RPMI7951 (cell line): ENCODE measurements around the gene ARFRP1. TPM values are rescaled to one million over a fixed set of nuclear protein-coding genes. Genes with fewer than 3 reads are reported as not detected.
"Not testable (repeated sequence)": the region's sequence is repeated elsewhere in the genome, so short reads cannot be mapped to it uniquely, and the experiment has no call there.

Experiments used
- DNase-seq: peaks from one replicate; pipeline ENCODE4 v3.0.0-alpha.2; 2012; ENCODE audit warnings: low read depth
- total RNA-seq: library from RNA; depleted of rRNA; stranded (reverse); fragments of >200 nt; shearing (Covaris generic); gene quantifications from 2 replicates; pipeline ENCODE4 v1.2.3, GENCODE V29; 2014

Gene ARFRP1
- total RNA-seq, 1 experiment from 2014 or later: 38.8 TPM

DNA sequence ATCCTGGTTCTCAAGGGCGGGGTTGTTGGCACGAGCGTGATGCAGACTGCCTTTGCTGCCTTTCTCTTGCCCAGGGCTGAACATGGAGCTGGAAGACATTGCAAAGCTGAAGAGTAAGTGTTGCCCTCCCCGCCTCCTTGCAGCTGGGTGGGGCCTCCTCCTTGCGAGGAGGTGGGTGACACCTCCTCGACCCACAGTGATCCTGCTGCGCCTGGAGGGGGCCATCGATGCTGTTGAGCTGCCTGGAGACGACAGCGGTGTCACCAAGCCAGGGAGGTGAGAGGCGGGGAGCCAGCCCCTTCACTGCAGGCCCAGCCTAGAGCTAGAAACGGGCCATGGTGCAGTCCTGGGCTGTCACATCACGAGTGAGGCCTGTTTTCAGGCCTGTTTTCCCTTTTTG is 29.7 kb downstream of the ARFRP1 start:
- no peak for DNase-seq

DNA sequence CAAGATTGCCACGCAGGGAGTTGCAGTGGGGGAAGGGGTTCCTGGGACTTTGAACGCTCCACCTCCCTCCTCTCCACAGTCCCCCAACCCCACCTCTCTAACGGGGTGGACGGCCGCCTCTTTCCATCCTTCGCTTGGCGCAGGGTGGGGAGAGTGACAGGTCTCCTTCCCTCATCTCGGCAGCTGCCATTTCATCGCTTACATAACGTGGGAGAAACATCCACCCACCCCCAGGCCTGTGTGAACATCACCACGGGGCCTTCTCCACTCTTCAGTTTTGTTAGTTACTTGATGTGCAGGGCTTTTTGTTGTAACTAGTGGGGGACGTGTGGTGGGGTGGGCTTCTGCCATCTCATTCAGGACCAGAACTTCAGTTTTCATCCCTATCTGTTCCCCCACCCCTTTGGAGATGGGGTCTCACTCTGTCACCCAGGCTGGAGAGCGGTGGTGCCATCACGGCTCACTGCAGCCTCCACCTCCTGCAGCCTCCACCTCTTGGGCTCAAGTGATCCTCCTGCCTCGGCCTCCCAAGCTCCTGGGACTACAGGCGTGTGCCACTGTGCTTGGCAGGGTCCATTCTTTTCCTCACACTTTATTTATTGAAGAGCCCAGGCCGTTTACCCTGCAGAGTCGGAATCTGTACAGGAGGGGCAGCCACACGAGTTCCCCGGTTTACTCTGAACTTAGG is 32.0 kb downstream of the ARFRP1 start:
- no peak for DNase-seq

DNA sequence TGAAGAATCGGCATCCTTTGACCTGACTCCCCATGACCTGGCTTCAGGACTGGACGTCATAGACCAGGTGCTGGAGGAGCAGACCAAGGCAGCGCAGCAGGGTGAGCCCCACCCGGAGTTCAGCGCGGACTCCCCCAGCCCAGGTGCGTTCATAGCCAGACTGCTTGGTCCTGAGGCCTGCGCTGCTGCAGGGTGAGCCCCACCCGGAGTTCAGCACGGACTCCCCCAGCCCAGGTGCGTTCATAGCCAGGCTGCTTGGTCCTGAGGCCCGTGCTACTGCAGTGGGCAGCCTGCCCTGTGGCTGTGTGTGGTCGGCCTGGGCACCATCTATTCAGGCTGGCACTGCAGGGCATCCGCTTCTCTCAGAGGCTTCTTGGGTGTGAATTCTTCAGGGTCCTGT is 33.8 kb downstream of the ARFRP1 start:
- no peak for DNase-seq

DNA sequence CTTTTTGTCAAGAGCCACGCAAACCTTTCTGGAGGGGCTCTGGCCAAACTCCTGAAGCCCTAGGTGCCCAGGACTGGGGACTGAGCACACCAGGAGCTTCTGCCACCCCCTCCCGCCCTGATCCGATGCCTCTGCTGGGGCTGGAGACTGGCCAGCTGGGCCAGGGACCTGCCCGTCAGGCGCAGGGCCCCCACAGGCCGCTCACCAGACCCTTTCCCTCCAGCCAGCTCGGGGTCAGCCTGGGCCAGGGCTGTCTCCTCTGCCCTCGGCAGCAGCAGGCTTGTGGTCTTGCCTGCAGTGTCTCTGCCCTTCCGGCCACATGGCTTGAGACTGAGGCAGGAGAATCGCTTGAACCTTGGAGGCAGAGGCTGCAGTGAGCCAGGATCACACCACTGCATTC is 35.1 kb downstream of the ARFRP1 start:
- no peak for DNase-seq

DNA sequence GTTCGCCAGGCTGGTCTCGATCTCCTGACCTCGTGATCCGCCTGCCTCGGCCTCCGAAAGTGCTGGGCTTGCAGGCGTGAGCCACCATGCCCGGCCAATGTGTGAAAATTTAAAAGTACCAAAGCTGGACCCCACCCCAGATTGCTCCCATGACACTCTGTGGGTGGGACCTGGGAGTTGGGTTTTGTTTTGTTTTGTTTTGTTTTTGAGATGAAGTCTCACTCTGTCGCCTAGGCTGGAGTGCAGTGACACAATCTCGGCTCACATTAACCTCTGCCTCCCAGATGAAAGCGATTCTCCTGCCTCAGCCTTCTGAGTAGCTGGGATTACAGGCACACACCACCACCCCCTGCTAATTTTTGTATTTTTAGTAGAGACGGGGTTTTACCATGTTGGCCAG is 36.1 kb downstream of the ARFRP1 start:
- not testable (repeated sequence) for DNase-seq

DNA sequence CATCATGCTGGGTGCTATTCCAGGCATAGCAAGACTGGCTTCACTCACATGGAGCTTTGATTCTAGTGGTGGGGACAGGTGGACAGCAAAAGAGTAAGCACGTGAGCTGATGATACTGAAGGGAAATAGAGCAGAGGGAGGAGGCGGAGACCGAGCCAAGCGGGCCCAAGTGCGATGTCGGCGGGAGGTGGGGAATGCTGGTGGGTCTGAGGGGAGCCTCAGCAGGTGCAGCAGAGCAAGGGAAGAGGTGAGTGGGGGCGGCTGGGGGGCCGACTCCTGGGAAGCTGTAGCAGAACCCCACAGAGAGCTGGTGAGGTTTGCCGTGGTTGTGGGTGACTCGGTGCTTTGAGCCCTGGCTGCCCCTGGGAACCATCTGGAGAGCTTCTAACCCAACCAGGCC is 39.4 kb downstream of the ARFRP1 start:
- DNase-seq: no peak

DNA sequence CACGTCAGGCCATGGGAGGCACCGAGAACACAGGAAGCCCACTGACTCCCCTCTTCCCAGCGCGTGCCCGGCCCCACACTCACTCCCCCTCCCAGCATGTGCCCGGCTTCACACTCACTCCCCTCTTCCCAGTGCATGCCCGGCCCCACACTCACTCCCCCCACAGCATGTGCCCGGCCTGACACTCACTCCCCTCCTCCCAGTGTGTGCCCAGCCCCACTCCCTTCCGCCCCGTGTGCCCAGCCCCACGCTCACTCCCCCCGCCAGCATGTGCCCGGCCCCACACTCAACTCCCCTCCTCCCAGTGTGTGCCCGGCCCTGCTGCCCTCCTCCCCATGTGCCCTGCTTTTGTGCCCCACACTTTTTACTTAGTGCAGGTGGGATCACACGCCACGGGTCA is 39.9 kb downstream of the ARFRP1 start:
- DNase-seq: no peak

DNA sequence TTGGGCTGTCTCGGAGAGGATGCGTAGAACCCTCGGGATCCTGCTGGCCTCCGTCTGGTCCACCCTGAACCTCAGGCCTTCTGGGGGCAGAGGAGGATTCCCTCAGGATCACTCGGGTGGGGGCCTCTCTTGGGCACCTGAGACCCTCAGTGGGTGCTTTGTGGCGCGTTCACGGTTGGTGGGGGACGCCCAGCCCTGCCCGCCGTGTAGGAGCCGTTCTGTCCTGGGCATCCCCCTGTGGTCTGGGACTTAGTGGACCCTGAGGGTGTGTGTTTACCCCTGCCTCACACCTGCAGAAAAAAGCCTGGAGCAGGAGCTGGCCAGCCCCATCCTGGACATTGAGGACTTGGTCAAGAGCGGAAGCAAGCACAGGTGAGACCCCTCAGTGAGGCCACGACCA is 42.1 kb downstream of the ARFRP1 start:
- DNase-seq: no peak

DNA sequence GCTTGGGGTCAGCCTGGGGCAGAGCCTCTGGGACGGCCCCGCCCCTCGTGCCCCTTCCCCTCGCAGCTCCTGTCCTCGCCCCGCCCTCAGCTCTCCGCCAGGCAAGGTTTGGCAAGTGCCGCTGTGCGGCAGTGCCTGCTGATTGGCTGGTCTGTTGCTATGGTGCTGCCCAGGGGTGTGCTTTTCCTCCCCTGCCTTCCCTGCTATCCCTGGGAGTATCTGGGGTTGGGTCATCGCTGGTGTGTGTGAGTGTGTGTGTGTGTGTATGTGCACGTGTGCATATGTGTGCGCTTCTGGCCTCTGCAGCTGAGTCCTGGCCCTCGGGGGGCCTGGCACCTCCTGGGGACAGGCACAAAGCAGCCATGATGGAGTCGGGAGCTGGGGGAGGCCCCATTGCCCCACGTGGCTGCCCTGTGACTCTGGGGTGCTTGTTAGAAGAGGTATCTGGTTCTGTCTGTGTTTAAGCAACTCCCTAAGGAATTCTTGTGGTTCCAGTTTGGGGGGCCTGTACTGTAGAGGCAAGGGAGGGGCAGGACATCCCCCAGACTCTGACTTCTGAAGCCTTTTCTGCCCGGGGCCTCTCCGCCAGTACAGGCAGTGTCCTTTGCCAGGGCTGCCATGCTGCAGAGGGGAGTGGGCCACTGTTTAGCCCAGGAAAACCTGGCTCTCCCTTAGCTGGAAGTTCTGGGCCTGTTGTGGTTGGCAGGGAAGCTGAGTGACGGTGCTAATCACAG is 42.7 kb downstream of the ARFRP1 start:
- DNase-seq: no peak

DNA sequence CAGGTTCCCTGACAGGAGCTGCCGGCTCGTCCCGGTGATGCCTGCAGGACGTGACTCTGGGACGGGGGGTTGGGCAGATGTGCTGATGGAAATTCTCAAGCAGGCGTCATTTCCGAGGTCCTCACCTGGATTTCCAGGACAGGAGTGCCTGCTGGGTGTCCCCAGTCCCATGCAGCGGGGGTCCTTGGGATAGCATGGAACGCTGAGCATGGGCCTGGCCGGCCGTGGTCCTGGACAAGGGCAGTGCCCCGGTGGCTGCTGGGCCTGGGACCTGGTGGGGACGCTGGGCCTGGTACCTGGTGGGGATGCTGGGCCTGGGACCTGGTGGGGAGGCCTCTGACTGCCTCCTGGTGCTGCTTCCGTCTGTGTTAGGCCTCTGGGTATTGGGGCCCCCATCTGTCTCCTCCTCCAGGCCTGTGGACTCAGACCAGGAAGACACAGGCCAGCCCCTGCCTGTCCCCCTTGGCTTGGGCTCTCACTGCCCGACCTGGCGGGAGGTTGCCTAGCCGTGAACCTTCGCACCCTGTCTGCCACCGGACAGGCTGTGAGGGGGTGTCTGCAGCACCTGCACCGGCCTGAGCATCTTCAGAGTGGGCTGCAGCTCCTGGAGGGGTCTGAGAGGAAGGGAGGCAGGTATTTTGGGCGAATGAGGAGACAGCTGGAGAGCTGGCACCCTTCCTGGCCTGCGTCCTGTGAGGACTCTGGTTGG is 43.5 kb downstream of the ARFRP1 start:
- DNase-seq: no peak

DNA sequence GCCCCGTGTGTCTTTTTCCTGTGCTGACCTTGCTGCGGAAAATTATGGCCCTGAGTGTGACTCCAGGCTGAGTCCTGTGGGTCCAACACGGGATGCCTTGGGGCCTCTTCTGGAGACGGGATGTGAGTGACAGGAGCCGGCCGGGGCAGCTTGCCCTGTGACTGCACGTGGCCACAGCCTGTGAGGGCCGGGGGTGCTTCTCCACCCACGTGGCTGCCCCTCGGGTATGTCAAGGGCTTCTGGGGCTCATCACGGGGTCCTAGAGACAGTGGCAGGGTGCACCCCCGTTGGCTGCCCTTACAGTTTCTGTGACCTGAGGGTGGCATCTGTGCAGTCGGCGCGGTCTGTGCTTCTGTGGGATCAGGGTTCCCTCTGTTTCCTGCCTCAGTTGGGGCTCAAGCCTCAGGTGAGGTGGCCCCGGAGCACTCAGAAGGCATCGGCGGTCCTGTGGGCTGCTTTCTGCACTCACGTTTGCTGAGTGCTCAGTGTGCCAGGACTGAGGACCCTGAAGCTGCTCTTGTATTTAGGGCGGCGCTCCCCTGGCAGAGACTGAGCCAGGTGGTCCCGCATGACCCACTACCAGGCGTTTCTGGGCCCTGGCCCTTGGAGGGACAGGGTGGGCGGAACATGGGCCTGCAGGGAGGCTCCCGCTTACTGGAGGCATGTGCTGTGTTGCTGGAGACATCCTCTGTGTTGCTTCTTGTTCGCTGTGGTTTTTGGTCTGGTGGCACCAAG is 44.3 kb downstream of the ARFRP1 start:
- DNase-seq: no peak

DNA sequence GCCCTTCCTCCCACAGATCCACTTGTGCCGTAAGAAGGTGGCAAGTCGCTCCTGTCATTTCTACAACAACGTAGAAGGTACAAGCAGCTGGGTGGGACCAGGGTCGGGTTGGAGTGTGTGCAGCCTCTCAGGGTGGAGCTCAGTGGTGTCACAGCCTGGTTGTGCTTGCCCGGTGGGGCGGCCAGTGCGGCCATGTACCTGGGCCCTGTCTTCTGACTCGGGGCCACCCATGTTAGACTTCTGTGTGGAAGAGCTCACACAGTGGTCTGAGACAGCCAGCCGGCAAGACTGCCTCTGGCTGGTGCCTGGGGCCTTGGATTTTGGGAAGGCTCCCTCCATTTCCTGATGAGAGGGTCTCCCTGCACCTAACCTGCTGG is 45.0 kb downstream of the ARFRP1 start:
- no peak for DNase-seq

DNA sequence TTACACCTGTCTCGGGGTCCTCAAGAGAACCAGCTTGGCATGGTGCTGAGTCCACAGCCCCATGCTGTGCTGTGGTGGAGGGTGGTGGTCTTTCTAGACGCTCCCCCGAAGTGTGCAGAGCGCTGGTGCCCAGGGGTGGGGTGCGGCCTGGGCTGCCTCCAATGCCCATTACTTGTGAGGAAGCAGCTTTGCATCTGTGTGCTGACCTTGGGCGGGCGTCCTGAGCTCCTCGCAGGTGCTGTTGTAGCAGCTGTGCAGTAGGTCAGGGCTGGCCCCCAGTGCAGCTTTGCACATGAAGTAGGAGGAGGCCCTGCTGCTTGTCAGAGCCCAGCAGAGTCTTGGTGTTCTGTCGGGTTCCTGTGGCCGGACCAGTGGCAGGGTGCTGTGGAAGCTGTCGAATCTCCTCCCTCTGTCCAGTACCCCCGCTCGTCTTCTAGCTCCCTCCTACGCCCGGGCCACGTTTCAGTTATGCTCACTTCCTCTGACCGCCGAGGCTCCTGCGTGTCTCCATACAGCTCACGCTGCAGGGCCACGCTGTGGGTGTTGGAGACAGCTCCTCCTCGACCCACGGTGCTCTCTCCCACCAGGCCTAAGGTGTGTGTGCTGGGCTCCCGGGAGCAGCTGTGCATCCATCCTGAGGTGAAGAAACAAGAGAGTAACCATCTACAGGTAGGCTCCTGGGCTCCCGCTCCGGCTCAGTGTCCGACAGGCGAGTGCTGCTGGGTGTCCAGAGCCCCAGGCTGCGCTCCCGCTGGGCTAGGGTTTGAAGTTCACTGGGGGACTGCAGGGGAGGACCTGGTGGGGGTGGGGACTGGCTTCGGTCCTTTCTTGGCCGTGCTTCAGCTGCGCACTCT is 45.6 kb downstream of the ARFRP1 start:
- no peak for DNase-seq

DNA sequence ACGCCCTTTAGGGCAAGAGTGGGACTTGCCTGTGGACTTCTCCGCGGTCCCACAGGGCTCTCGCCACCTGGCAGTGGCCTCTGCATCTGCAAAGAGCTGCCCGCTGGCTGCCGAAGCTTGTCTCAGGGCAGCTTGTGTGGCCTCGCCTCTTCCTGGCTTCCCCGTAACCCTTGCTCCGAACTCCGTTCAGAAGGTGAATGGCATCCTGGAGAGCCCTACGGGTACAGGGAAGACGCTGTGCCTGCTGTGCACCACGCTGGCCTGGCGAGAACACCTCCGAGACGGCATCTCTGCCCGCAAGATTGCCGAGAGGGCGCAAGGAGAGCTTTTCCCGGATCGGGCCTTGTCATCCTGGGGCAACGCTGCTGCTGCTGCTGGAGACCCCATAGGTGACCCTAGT is 46.7 kb downstream of the ARFRP1 start:
- DNase-seq: no peak

DNA sequence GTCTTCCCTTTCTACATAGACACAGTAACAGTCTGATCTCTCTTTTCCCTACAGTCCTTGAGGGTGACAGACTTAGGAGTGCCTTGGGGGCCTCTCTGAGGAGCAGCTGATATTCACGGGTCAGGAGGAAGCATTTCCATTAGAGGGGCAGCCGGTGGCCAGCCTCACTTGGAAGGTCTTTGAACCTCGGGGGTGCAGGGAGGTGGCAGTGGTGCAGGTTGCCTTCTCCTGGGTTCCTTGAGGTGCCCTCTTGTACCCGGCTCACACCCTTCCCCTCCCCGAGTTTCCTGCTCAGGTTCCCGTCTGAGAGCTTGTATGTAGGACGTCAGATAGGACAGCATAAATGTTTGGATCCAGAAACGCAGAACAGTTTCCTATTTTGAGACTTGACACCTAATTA is 47.2 kb downstream of the ARFRP1 start:
- no peak for DNase-seq

DNA sequence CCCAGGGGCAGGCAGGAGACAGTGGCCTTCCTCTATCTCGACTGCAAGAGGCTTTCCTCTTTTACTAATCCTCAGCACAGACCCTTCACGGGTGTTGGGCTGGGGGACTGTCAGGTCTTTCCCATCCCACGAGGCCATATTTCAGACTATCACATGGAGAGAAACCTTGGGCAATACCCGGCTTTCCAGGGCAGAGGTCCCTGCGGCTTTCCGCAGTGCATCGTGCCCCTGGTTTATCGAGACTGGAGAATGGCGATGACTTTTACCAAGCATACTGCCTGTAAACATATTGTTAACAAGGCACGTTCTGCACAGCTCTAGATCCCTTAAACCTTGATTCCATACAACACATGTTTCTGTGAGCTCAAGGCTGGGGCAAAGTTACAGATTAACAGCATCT is 47.6 kb downstream of the ARFRP1 start:
- not testable (repeated sequence) for DNase-seq

DNA sequence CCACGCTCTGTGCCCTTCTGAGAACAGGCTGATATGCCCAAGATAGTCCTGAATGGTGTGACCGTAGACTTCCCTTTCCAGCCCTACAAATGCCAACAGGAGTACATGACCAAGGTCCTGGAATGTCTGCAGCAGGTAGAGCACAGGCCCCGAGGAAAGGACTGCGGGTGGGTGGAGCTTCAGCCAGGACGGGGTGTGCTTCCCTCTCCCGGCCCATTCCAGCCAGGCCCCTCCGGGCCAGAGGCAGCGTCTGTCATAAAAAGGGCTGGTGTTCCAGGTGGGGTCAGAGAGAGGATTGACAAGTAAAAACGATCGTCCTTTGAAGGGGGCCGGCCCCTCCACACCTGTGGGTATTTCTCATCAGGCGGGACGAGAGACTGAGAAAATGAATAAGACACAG is 48.4 kb downstream of the ARFRP1 start:
- DNase-seq: no peak

DNA sequence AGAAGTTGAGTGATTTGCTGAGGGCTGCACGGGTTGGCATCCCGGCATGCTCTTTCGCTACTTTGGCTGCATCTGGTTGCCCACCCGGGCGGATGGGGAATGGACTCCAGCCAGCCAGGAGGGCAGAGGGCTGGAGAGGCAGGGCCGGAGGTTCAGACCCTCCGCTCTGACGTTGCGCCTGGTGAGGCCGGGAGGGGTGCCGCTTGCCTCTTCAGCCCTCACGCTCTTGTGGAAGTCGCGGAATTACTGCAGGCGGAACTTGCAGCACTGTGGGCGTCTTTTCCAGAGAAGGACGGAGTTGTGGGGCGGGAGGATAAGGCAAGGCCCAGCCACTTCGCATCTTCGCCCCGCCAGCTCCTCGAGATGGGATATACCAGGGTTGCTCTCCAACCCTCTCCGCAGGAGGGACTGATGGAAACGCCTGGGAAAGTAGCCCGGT is 49.0 kb downstream of the ARFRP1 start:
- DNase-seq: peak; percentile 55

DNA sequence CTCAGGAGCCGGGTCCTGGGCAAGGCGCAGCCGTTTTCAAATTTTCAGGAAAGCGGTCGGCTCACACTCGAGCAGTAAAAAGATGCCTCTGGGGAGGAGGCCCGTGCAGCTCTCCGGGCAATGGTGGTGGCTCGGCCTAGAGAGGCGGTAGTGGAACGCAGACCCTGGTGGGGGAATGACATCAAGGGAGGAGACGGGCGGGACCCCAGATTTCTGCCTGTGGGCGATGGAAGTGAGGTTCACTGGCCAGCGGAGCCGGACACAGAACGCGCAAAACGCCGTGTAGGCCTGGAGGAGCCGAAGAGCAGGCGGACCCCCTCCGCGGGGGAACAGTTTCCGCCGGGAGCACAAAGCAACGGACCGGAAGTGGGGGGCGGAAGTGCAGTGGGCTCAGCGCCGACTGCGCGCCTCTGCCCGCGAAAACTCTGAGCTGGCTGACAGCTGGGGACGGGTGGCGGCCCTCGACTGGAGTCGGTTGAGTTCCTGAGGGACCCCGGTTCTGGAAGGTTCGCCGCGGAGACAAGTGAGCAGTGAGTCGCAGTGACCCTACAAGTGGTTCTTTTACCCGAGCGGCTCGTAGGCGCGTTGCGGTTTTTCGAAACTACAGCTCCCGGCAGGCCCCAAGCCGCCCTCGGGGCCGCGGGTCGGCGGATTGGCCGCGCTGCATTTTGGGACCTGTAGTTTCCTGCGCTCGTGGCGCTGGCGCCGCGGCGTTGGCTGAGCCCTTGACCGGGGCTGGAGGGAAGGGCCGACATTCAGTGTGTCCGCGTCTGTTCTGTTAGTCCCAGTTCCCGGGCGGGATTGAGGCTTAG is 49.6 kb downstream of the ARFRP1 start, which contains the start of gene RTEL1:
TSS of gene RTEL1 (plus strand) at position 376 of the 812 bp plus-strand sequence. CDS start 1,091 bp downstream, outside the sequence.
- peak; percentile 95 for DNase-seq

DNA sequence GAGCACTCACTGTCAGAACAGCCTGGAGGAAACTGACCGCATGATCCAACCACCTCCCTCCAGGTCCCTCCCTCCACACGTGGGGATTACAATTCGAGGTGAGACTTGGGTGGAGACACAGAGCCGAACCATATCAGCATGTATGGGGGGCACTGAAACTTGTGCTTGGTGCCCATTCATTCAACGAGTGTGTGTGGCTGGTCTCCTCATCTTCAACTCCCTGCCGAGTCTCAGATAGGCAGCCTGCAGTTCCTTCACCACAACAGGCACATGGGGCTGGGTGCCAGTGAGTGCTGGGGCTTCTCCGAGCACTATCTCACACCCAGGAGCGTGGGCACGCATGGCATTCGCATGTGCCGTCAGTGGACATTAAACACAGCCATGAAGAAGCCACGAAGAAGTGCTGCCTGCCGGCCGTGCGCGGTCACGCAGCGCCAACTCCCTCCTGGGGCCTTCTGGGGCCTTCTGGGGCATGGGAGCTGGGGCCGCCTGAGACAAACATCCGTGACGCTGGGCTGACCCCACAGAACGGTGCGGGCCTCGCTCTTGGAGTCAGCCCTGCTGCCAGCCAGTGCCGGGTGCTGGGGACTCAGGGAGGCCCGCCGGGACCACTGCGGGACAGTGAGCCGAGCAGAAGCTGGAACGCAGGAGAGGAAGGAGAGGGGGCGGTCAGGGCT is 50.4 kb downstream of the ARFRP1 start:
- DNase-seq: peak; percentile 40
